HG03139 (cell line): ENCODE results near the gene VPS37B.

Source experiments
- ATAC-seq: cut with Tn5 transposase; IDR thresholded peaks from one replicate; pipeline ENCODE4 v1.9.1; 2021; ENCODE audit not compliant: unreplicated experiment

VPS37B gene

DNA sequence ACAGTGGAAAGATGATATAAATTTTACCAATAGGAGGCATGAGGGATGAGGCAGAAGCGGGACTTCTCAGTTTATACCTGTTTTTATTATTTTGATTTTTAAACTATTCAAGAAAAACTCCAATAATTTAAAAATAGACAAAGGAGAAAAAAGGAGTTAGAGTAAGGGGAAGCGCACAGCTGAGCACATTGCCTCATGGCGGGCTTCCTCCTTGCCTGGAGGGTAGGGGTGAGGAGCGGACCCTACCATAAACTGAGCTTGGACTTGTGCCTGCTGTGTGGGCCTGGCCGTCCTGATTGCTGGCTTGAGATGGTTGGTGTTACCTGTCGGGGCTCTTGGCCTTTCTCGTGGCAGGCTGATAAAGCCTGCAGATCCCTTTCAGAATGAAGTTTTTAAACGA, 75.8 kb downstream of the VPS37B start:
- ATAC-seq: no peak

DNA sequence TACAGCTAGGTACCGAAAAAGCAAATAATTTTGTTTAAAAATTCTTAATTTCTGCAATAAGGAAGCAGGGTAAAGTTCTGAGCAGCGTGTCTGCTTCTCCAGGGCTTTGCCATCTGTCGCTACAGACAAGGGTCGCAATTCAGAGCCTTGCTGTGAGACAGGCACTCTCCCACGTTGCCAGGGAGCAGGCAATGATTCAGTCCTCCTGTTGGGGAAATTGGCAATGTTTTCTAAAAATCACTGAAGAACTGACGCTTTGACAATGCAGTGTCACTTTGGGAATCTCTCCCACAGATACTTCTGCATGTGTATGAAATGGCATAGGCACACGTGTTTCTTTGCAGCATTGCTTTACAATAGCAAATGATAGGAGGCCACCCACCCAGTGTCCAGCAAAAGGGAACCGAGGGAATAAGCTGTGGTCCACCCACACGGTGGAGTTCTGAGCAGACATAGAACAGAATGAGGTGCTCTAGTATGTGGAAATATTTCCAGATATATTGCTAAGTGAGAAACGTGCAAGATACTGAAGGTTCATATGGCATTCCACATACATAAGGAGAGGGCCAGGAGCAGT, 76.6 kb downstream of the VPS37B start:
- ATAC-seq: no peak
